HG03095 (cell line): ENCODE results near the gene GMPPA.

ENCODE experiments used
- ATAC-seq: cut with Tn5 transposase; IDR thresholded peaks from one replicate; pipeline ENCODE4 v1.9.1; 2021; ENCODE audit warnings: moderate library complexity; ENCODE audit not compliant: unreplicated experiment

GMPPA gene

DNA sequence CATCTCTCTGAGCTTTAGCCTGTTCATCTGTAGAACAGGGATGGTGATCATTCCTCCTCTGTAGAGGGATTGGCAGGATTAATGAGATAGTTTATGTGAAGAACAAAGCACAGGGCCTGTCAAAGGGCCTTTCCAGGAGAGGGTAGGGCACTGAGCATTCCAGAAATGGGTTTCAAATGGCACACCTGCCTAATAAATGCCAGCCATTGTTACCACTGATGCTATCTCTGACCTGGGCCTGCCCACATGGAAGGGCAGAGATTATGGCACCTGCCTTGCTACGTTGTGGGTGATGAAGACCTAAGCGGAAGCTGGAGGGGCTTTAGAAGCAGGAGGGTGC is 31.0 kb upstream of the GMPPA start:
- no peak for ATAC-seq

- ATAC-seq = no peak
Observed at GRCh38 chr2:219468410-219469185, 30.1 kb upstream of the GMPPA start.

DNA sequence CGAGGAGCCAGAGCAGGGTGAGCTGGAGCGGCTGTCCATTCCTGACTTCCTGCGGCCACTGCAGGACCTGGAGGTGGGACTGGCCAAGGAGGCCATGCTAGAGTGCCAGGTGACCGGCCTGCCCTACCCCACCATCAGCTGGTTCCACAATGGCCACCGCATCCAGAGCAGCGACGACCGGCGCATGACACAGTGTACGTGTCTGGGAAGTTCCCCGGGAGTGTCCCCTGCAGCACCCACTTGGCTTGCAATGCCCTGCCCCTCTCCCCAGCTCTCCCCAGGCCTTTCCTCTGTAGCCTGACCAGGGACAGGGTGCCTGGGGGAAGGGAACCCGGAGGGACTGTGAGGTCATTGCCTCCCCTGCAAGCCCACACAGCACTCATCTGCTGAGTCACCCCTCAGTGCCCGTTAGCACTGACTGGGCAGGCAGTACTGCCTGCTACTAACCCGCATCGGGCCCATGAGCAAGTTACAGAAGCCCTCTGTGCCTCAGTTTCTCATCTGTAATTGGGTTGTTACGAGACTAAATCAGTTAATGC is 29.4 kb upstream of the GMPPA start:
- ATAC-seq = no peak

DNA sequence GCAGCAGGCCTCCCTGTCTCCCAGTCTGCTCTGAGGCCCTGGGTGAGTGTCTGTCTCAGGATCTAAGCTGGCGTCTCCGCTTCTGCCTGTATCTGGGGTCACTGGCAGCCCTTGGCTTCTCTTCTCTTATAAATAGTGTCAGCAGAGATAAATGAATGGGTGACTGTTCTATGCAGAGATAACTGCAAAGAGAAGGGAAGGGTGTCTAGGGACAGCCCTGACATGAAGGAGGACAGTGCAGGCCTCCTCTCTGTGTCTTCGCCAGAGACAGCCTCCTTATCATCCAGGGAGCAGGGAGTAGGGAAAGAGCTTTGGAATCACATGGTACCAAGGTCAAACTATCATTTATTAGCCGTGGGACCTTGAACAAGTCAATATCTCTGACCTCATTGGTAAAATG is 28.3 kb upstream of the GMPPA start:
- no peak for ATAC-seq

- no peak for ATAC-seq
Observed at GRCh38 chr2:219471476-219472371, 27.0 kb upstream of the GMPPA start.

- ATAC-seq = no peak
Observed at GRCh38 chr2:219472629-219473187, 26.0 kb upstream of the GMPPA start.

- no peak for ATAC-seq
Observed at GRCh38 chr2:219473511-219473910, 25.2 kb upstream of the GMPPA start.

GRCh38 chr2:219474285-219475060 is 24.2 kb upstream of the GMPPA start:
- ATAC-seq = no peak

- no peak for ATAC-seq
Observed at GRCh38 chr2:219475278-219475677, 23.4 kb upstream of the GMPPA start.

DNA sequence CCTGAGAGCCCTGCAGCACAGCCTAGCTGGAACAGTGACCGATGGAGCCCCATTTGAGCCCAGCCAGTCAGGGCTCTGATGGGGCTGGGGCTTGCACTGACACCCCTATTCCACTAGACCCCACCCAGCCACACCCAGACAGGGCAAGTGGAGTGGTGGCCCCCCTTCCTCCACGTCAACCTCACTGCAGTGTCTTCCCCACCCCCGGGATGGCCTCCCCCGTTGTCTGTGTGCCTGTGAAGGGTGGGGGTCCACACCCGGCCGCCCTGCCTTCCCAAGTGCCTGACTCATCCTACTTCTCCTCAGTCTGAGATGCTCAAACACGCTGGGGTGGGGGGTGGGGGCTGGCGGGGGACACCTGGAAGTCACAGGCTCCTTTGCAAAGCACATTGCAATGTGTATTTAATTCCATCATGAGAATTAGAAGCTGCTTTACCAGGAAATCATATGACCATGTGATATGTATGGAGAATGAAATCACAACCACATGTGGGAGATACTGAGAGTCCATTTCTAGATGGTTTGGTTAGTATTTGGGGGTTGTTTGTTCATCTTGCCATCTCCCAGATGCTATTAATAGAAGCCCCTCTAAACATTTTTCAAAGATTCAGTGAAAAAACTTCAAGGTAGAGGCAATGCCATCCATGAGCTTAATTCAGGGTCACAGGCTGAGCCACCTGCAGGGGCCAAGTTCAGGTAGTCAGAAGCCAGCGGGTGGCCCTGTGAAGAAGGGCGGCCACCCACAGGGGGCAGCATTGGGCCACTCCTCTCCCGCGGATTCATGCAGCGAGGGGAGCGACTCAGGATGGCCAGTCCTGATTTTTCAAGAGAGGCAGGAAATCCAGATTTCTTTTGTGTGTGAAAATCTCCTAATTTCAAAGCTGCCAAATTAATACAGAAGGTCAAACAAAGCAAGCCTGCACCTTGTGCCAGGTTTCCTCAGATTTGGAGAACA is 22.7 kb upstream of the GMPPA start:
- ATAC-seq = no peak

DNA sequence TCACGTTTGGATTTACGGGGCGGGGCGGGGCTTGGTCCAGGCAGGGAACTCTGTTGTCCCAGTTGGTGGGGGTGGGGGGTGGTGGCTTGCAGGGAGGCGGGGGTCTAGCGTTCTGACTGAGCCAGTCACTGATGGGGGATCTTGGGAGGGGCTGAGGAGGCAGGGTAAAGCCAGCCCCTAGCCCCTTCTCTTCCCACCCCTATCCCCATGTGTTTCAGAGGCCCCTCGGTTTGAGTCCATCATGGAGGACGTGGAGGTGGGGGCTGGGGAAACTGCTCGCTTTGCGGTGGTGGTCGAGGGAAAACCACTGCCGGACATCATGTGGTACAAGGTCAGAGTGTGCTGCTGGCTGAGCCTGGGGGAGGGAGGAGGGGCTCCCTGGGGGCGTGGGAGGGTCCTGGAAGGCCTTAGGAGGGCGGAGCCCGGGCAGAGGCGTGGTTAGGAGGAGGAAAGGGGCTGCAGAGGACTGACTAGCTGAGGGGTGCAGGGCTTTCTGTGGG is 22.0 kb upstream of the GMPPA start:
- ATAC-seq = no peak

GRCh38 chr2:219477179-219477578 is 21.5 kb upstream of the GMPPA start:
- ATAC-seq = no peak

DNA sequence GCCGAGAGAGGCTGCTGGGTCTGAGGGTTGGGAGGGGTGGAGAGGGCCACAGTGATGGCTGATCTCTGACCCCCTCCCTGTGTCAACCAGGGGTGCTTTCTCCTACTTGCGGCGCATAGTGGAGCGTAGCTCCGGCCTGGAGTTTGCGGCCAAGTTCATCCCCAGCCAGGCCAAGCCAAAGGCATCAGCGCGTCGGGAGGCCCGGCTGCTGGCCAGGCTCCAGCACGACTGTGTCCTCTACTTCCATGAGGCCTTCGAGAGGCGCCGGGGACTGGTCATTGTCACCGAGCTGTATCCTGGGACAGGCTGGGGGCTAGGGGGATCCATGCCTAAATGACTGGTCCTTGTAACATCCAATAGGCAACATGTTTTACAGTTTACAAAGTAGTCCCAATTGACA is 20.9 kb upstream of the GMPPA start:
- ATAC-seq = no peak

DNA sequence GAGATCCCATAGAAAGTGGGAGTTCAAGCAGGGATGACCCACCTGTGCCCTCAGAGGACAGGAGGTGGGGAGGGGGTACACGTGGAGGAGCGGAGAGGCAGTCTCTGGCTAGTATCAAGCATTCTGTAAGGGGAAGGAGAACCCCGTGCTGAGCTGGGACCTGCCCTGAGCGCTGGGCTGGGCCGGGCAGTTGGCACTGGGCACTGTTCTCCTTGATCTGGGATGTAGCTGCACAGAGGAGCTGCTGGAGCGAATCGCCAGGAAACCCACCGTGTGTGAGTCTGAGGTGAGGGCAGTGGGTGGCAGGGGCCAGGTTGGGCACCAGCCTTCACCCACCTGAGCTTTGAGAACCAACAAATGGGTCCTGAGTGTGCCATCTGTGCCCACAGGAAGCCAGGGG is 19.8 kb upstream of the GMPPA start:
- no peak for ATAC-seq

- ATAC-seq = no peak
Observed at GRCh38 chr2:219480004-219480403, 18.7 kb upstream of the GMPPA start.

GRCh38 chr2:219482674-219483405 is 15.9 kb upstream of the GMPPA start:
- ATAC-seq = no peak

- no peak for ATAC-seq
Observed at GRCh38 chr2:219483451-219484342, 15.0 kb upstream of the GMPPA start.
